ENCODE data around the gene MXD4.
A peak's percentile ranks its signal among the peaks of the same experiment; 100 is the strongest.
"Not testable (repeated sequence)": the region's sequence is repeated elsewhere in the genome, so short reads cannot be mapped to it uniquely, and the experiment has no call there.

MXD4 gene

GRCh38 chr4:2249526-2250356 is 12.2 kb downstream of the MXD4 start:
- no peak for DNase-seq

GRCh38 chr4:2248821-2249261 is 13.1 kb downstream of the MXD4 start:
- no peak for DNase-seq

GRCh38 chr4:2248044-2248780 is 13.7 kb downstream of the MXD4 start:
- DNase-seq = no peak

- DNase-seq = no peak
These were observed 14.5 kb downstream of the MXD4 start for GRCh38 chr4:2247128-2248043.

GRCh38 chr4:2246384-2247127 is 15.4 kb downstream of the MXD4 start:
- DNase-seq = no peak

- no peak for DNase-seq
These were observed 16.1 kb downstream of the MXD4 start for GRCh38 chr4:2245787-2246275.

GRCh38 chr4:2245057-2245786 is 16.7 kb downstream of the MXD4 start:
- DNase-seq = no peak

GRCh38 chr4:2243681-2244380 is 18.1 kb downstream of the MXD4 start:
- peak; percentile 53 to 63 for DNase-seq

- DNase-seq = peak; percentile 94
These were observed 20.2 kb downstream of the MXD4 start, which contains the start of the genes HAUS3 and POLN for GRCh38 chr4:2241410-2242353. HAUS3 (minus strand) TSS chr4:2242121; CDS start chr4:2240946, 1,175 bp downstream. POLN (minus strand) TSS chr4:2242121; CDS start chr4:2229231, 12,890 bp downstream.

- DNase-seq = no peak
These were observed 20.9 kb downstream of the MXD4 start for GRCh38 chr4:2241003-2241402.

- DNase-seq = no peak
These were observed 24.8 kb downstream of the MXD4 start for GRCh38 chr4:2236944-2237666.

GRCh38 chr4:2231082-2231481 is 30.8 kb downstream of the MXD4 start:
- DNase-seq = no peak

GRCh38 chr4:2226261-2226660 is 35.6 kb downstream of the MXD4 start:
- no peak for DNase-seq

- DNase-seq = no peak
These were observed 39.1 kb downstream of the MXD4 start for GRCh38 chr4:2222838-2223237.

- DNase-seq = not testable (repeated sequence)
These were observed 40.5 kb downstream of the MXD4 start for GRCh38 chr4:2221378-2221777.

- peak; percentile 75 to 84 for DNase-seq
These were observed 41.8 kb downstream of the MXD4 start for GRCh38 chr4:2220016-2220630.

GRCh38 chr4:2219233-2219760 is 42.6 kb downstream of the MXD4 start:
- no peak for DNase-seq

GRCh38 chr4:2218436-2218835 is 43.5 kb downstream of the MXD4 start:
- DNase-seq = no peak
